ENCODE results near the gene C3AR1. TPM values are rescaled to one million over a fixed set of nuclear protein-coding genes. Genes with fewer than 3 reads are reported as not detected.
"Not testable (repeated sequence)": the region's sequence is repeated elsewhere in the genome, so short reads cannot be mapped to it uniquely, and the experiment has no call there.

C3AR1 gene
- total RNA-seq, 1 donor from 2014 or later = 7.3 TPM

- intact Hi-C loops (cut with DNase I) = loop anchor here (10.0 kb wide), 1 partner anchor 99 kb away; the partner anchor contains the start of gene SLC2A3
- DNase-seq (peak; percentile 55), ATAC-seq (ENCODE audit: poor library complexity) (peak; percentile 55)
Measured at GRCh38 chr12:8033153-8034044, 32.8 kb downstream of the C3AR1 start.

- ATAC-seq (ENCODE audit: poor library complexity) = peak; percentile 93
- intact Hi-C loops (cut with DNase I) = loop anchor here (10.0 kb wide), 1 partner anchor 98 kb away; the partner anchor contains the start of gene SLC2A3
- DNase-seq = peak; percentile 88
Measured at GRCh38 chr12:8032242-8033152, 33.7 kb downstream of the C3AR1 start, which contains the start of gene FOXJ2. Gene FOXJ2, plus strand, starts transcription at chr12:8032716. Its CDS starts 7,117 bp downstream, at chr12:8039833.

GRCh38 chr12:8031872-8032241 lies 34.3 kb downstream of the C3AR1 start:
- intact Hi-C loops (cut with DNase I) = loop anchor here (10.0 kb wide), 1 partner anchor 97 kb away; the partner anchor contains the start of gene SLC2A3
- ATAC-seq (ENCODE audit: poor library complexity) = no peak
- DNase-seq = no peak

GRCh38 chr12:8031017-8031416 lies 35.1 kb downstream of the C3AR1 start:
- ATAC-seq (ENCODE audit: poor library complexity); DNase-seq: not testable (repeated sequence)
- intact Hi-C loops (cut with DNase I) = loop anchor here (10.0 kb wide), 1 partner anchor 96 kb away; the partner anchor contains the start of gene SLC2A3

GRCh38 chr12:8030189-8030588 lies 36.0 kb downstream of the C3AR1 start:
- ATAC-seq (ENCODE audit: poor library complexity) (no peak), DNase-seq (no peak)
- intact Hi-C loops (cut with DNase I) = loop anchor here (10.0 kb wide), 1 partner anchor 95 kb away; the partner anchor contains the start of gene SLC2A3

- no peak for ATAC-seq (ENCODE audit: poor library complexity)
- DNase-seq = no peak
- intact Hi-C loops (cut with DNase I) = no loop called here
Measured at GRCh38 chr12:8028267-8028666, 37.9 kb downstream of the C3AR1 start.

GRCh38 chr12:8027856-8028255 lies 38.3 kb downstream of the C3AR1 start:
- intact Hi-C loops (cut with DNase I) = no loop called here
- ATAC-seq (ENCODE audit: poor library complexity) (no peak), DNase-seq (no peak)

- DNase-seq (peak; percentile 96), ATAC-seq (ENCODE audit: poor library complexity) (peak; percentile 99)
- intact Hi-C loops (cut with DNase I) = no loop called here
Measured at GRCh38 chr12:8026291-8026900, 39.8 kb downstream of the C3AR1 start.

- no peak for DNase-seq
- intact Hi-C loops (cut with DNase I) = no loop called here
- ATAC-seq (ENCODE audit: poor library complexity) = peak; percentile 79
Measured at GRCh38 chr12:8018666-8019581, 47.2 kb downstream of the C3AR1 start.

GRCh38 chr12:8018213-8018612 lies 47.9 kb downstream of the C3AR1 start:
- intact Hi-C loops (cut with DNase I); DNase-seq; ATAC-seq (ENCODE audit: poor library complexity): not testable (repeated sequence)

GRCh38 chr12:8014836-8015235 lies 51.3 kb downstream of the C3AR1 start:
- intact Hi-C loops (cut with DNase I) = no loop called here
- ATAC-seq (ENCODE audit: poor library complexity) (no peak), DNase-seq (no peak)

GRCh38 chr12:8012651-8013309 lies 53.4 kb downstream of the C3AR1 start:
- intact Hi-C loops (cut with DNase I) = no loop called here
- ATAC-seq (ENCODE audit: poor library complexity) = no peak
- no peak for DNase-seq

- ATAC-seq (ENCODE audit: poor library complexity) (no peak), DNase-seq (no peak)
- intact Hi-C loops (cut with DNase I) = no loop called here
Measured at GRCh38 chr12:8011331-8011730, 54.8 kb downstream of the C3AR1 start.
